HG03558 (cell line): ENCODE measurements around the gene KCNJ6.

ENCODE experiments used
- ATAC-seq: cut with Tn5 transposase; IDR thresholded peaks from one replicate; pipeline ENCODE4 v1.9.1; 2021; ENCODE audit warnings: moderate number of reproducible peaks; ENCODE audit not compliant: unreplicated experiment; ENCODE audit errors: extremely low read depth

Gene KCNJ6

GRCh38 chr21:37869661-37870060 is 46.6 kb downstream of the KCNJ6 start:
- ATAC-seq, result no peak

DNA sequence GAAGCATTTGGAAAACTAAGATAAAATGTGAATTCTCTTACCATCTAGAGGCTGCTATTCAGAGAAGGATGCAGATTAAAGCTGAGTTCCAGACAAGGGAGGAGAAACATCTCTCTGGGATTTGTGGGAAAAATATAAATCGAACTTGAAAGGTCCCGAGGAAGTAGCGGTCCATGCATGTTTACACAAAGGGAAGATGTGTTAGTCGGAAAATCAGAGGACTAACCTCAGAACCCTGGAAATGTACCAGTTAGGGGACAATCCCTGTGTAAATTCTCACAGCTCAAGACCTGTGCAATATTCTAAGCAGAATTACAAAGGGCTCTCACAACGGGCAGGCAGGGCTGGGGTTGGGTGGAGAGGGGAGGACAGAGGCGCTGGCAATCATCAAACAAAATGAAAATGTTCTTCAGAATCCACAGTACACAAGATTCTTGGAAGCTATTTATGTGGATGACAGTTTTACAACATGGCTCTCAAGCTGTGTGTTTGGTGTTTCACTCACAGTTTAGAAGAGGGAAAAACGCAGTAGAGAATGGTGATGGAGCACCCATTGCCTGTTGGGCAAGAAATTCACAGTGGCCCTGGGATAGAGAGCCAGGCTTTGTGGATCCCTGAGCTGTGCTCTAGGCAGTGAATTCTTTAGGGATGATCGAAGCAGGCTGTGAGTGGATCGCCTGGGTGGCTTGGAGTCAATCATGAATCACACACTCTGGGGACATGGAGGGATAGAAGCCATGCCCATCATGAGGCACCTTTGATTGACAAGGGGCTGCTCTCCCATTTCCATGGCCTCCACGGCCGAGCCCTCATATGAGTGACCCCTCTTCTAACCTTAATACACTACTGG is 47.6 kb downstream of the KCNJ6 start:
- no peak for ATAC-seq

GRCh38 chr21:37866027-37866426 is 50.2 kb downstream of the KCNJ6 start:
- no peak for ATAC-seq

DNA sequence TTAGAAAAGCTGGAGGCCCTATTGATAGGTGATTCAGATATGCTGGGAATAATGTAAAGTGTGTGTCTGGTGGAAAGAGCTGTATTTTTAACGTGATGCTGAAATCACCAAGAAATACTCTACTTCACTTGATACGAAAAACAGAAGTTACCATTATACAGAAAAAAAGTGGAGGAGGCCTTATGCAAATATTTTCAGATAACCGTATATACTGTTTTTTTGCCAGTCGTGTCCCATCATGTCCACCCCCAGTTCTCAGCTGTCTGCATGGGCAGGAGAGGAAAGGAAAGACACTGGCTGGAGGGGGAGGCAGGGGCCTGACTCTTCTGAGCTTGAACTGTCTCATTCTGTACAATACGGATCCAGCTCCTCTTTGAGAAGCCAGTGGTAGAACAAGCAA is 51.1 kb downstream of the KCNJ6 start:
- ATAC-seq, result no peak

DNA sequence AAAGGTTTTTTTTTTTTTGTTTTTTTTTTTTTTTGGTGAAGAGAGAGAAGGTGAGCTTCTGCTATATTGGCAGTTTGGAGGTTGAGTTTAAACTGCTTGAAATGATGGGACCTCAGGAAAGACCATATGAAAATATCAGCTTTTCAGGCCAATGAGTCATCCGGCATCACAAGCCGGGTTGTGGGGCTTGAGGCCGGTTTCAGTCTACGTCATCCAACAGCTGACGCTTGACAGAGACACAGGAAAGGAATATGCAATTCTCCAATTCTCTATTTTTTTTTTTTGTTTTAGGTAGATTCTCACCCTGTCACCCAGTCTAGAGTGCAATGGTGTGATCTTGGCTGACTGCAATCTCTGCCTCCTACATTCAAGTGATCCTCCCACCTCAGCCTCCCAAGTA is 52.4 kb downstream of the KCNJ6 start:
- ATAC-seq, result no peak

- ATAC-seq, result no peak
Measured at GRCh38 chr21:37862536-37862935, 53.7 kb downstream of the KCNJ6 start.

GRCh38 chr21:37861561-37861960 is 54.7 kb downstream of the KCNJ6 start:
- no peak for ATAC-seq

DNA sequence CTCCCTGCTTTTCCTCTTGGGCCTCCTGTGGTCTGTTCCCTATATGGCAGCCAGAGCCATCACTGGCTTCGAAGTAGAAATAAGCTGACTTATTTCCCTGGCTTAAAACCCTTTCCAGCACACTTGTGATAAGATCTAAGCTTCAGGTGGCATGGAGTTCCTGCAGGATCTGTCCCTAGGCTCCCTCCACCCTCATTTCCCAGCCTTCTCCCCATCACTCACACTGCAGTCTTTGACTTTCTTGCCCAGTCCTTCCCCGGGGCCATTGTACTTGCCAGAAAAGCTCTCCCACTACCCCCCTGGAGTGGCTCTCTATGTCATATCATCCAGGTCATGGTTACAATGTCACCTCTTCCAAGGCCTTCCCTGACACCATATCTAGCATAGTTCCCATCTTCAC is 55.8 kb downstream of the KCNJ6 start:
- ATAC-seq, result no peak

- no peak for ATAC-seq
Measured at GRCh38 chr21:37855647-37856625, 60.3 kb downstream of the KCNJ6 start.

DNA sequence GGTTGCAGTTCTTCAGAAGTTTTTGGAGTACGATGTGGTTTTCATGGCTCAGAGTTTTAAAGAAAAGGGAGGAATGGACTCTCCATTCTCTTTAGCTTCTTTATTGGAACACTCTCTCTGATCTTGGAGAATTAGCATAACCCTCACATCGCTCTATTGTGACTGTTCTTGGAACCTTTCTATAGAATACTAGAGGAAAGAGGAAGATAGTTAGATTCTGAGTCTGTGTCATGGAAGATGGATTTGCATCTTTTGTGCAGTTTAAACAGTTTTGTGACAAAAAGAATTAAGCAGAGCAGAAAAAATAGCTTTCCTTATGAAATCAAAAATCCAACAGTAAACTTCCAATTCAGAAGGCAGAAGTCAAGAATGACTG is 61.0 kb downstream of the KCNJ6 start:
- ATAC-seq, result no peak

DNA sequence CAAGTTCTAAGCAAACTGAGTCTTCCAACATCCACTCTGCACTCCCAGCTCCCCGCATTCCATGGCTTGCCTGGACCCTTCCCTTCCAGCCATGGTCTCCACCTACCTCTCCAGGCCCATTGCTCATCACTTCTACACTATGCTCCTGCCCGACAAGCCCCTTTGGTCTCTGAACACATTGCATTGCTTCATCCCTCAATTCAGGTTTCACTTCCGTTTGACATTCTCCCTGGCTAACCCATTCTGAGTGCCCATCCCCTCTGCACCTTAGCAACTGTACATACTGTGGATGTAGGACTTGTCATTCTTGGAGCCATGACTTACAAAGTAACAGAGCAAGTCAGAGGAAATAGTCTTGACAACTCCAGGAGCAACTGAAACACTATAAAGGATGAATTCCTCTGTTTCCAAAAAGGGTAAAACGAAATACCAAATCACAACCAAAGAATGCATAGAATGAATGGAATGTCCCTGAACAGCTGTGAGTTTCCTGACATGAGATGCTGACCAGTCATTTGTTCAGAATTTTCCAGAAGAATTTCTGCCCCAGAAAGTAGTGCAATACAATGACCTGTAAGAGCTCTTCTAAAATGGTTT is 66.7 kb downstream of the KCNJ6 start:
- ATAC-seq, result no peak

GRCh38 chr21:37848721-37849490 is 67.4 kb downstream of the KCNJ6 start:
- no peak for ATAC-seq

- no peak for ATAC-seq
Measured at GRCh38 chr21:37845535-37845934, 70.7 kb downstream of the KCNJ6 start.

- ATAC-seq, result no peak
Measured at GRCh38 chr21:37843191-37843590, 73.1 kb downstream of the KCNJ6 start.

DNA sequence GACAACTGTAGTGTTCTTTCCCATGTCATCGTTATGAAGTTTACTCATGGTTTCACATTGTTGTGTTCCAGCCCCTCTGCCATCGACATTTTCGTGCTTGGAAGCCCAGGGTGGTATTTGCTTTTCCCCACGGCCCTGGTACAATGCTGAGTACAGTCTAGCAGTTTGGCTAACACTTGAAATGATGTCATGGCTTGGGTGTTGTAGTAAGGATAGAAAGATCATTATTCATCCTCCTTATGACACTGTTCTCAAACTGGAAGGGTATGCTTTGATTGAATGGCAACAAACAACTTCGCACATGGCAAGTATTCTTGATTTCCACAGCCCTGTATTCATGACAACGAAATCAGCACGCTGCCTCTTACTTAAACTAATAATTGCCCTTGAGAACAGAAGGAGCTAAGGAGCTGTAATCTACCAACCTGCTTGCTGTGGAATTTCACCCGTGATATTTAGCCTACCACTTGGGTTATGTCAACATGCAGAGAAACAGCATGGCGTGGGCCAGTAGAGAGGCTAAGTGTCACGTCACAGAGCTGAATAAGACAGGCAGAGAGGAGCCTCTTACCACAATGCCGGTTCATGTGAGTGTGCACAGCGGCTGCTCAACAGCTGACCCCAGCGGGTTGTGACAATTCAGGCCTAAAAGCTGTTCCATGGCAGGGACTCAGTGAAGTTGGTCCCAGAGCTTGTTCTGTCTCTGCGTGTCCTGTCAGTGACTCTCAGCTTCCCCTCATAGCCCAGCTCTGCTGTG is 73.9 kb downstream of the KCNJ6 start:
- no peak for ATAC-seq

DNA sequence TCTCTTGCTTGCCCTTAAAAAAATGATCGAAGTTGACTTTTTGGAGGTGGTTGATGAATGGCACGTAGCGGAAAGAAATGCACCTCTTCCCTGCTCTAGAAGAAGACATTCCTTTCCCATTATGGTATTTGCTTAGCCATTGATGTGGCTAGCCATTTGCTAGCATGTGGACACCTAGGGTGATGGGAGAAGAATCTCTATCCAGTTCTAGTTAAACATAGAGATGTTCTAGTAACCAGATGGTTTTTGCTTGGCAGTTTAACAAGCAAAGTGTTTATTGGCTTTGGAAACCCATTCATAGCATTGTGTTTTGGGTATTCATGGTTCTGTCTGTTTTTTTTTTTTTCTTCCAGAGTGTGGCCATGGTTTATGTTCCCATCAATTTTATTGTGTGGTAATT is 78.9 kb downstream of the KCNJ6 start:
- ATAC-seq, result no peak

GRCh38 chr21:37835481-37835880 is 80.8 kb downstream of the KCNJ6 start:
- no peak for ATAC-seq

- ATAC-seq, result no peak
Measured at GRCh38 chr21:37833301-37833700, 83.0 kb downstream of the KCNJ6 start.

DNA sequence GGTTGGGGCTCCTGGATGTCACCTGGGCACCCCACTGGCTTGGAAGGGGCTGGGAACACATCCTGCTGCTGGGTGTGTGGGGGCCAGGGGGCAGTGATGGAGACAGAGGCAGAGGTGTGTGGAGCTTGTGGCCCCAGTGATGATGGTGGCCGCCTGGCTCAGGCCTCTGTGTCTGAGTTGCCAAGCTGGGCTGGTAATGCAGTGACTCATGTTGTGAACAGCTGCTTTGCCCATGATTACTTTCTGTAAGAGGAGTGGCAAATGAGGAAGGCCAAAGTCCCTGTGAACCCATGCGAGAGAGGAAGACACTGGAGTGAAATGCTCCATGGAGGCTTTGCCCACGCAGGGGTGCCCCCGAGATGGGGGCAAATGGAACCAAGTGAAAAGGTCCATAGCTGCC is 86.8 kb downstream of the KCNJ6 start:
- no peak for ATAC-seq
